HG02588 (cell line): ENCODE measurements around the gene SFT2D1.

ENCODE experiments used
- ATAC-seq: cut with Tn5 transposase; IDR thresholded peaks from one replicate; pipeline ENCODE4 v1.9.1; 2021; ENCODE audit warnings: mild to moderate bottlenecking, moderate library complexity; ENCODE audit not compliant: unreplicated experiment

Gene SFT2D1

GRCh38 chr6:166282394-166283032 is 59.8 kb downstream of the SFT2D1 start:
- ATAC-seq, result no peak

GRCh38 chr6:166281104-166281503 is 61.2 kb downstream of the SFT2D1 start:
- peak; percentile 42 for ATAC-seq

GRCh38 chr6:166279393-166279679 is 63.0 kb downstream of the SFT2D1 start:
- ATAC-seq, result no peak

- ATAC-seq, result no peak
Observed at GRCh38 chr6:166278579-166279392, 63.6 kb downstream of the SFT2D1 start.

DNA sequence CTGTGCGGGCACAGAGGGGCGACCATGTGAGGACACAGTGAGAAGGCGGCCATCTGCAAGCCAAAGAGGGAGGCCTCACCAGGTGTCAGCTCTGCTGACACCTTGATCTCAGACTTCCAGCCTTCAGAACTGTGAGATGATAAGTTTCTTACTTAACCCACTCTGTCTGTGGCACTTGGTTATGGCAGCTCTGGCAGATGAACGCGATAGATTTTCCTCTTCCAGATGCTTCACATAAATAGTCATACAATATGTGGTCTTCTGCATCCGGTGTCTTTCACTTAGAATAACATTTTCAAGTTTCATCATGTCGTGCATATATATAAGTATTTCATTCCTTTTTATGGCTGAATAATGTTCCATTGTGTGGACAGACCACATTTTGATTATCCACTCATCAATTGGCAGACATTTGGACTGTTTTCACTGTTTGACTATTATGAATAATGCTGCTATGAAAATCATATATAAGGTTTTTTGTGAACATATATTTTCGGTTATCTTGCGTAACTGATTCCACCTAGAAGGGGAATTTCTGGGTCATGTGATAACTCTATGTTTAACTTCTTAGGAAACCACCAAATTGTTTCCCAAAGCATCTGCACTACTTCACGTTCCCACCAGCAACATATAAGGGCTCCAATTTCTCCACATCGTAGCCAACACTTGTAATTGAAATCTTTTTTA is 64.3 kb downstream of the SFT2D1 start:
- no peak for ATAC-seq

DNA sequence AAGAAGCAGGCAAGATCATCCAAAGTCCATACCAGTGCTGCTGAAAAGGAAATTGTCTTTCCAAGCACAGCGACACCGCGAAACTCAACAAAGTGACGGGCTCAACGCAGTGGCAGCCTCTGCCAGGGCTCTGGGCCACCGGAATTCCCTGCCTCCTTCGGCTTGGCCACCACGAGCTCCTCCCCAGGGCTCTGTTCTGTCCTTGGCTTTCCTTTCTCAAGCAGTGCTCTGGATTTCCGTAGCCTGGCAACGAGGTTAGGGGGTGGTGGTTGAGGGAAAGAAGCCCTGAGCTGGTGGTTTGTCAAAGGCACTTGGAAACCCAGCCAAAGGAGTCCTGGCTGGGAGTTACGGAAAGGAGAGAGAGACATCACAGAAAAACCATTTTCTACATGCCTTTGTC is 65.3 kb downstream of the SFT2D1 start:
- no peak for ATAC-seq

- peak; percentile 70 for ATAC-seq
Observed at GRCh38 chr6:166275714-166276166, 66.6 kb downstream of the SFT2D1 start.

- ATAC-seq, result no peak
Observed at GRCh38 chr6:166274739-166275370, 67.5 kb downstream of the SFT2D1 start.

- ATAC-seq, result no peak
Observed at GRCh38 chr6:166274163-166274562, 68.2 kb downstream of the SFT2D1 start.

GRCh38 chr6:166271376-166271765 is 71.0 kb downstream of the SFT2D1 start:
- ATAC-seq, result no peak

GRCh38 chr6:166270706-166271375 is 71.5 kb downstream of the SFT2D1 start:
- no peak for ATAC-seq
